Measurements from ENCODE around the gene SHB. TPM values are rescaled to one million over a fixed set of nuclear protein-coding genes. Genes with fewer than 3 reads are reported as not detected.
A peak's percentile ranks its signal among the peaks of the same experiment; 100 is the strongest.

SHB gene
- total RNA-seq, 1 experiment from 2014 or later: 20.7 TPM

DNA sequence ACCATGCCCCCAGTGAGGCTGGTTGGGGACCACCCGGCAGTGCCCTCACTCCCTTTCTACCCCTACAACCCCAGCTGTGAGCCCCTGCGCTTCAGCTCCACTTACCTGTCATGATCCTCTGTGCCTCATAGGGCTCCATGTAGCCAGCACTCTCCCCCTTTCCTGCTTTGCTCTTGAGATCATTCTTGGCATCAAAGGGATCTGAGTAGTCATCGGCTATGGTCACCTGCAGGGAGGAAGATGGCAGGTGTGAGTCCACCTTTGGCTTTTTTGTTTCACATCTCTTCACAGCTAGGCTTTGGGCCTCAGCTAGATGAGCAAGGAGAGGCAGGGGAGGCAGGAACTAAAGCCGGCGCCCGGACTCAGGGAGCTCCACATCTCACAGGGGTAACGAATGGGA lies 53.1 kb downstream of the SHB start:
- POLR2A ChIA-PET (ENCODE audit: low non-redundant PET): no interaction called here

DNA sequence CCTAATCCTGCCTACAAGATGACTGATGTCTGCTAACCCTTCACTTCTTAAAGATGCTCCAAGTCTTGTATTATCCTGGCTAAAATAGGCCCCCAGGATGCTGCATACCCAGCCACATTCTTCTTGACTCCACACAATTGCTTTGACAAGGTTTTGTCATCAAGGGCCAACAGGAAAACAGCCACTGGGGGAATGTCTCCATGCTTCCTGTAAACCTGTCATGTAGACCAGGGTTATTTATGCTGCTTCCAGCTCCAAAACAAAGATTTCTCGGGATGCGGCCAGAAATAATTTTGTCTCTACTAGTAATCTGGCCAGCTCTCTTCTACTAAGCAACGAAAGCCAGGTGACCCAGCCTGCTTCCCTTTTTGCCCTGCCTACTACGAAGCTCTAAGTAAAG lies 53.8 kb downstream of the SHB start:
- Histone ChIP-seq H3K4me3 (ENCODE audit: low read depth, low read length, poor library complexity, severe bottlenecking) (no peak overlapping the region), H3K4me1 (ENCODE audit: insufficient read depth, low read length, poor library complexity, severe bottlenecking) (peaks cover 40% of the 10 kb centered on the region), H3K27me3 (replicated peaks; ENCODE audit: insufficient read depth, low read depth, low read length, poor library complexity) (no peaks in the 10 kb centered on the region), H3K36me3 (ENCODE audit: insufficient read depth, low read length, poor library complexity, severe bottlenecking) (no peaks in the 10 kb centered on the region), H3K9me3 (ENCODE audit: low read depth, low read length, poor library complexity, severe bottlenecking) (no peaks in the 10 kb centered on the region), H3K27ac (ENCODE audit: low read depth, low read length, poor library complexity, severe bottlenecking) (no peak overlapping the region)
- ChIA-PET CTCF (no interaction called here), POLR2A (ENCODE audit: low non-redundant PET) (no interaction called here)
- intact Hi-C loops (cut with micrococcal nuclease; ENCODE audit: unreplicated experiment): no loop called here
- DNase-seq (ENCODE audit: low spot score): no peak
- TF ChIP-seq EZH2 (IDR thresholded peaks at IDR 0.05; ENCODE audit: borderline replicate concordance, low read depth, low read length, poor library complexity, severe bottlenecking) (no peak), CTCF (conservative IDR thresholded peaks at IDR 0.05; ENCODE audit: low read depth, low read length) (no peak)
- no TSS peak for BruUV-seq (replicated peaks)

More for the DNA sequence above, 53.1 kb downstream of the SHB start:
- no peaks in the 10 kb centered on the region for H3K27me3 ChIP-seq (replicated peaks; ENCODE audit: insufficient read depth, low read depth, low read length, poor library complexity)
- H3K27ac ChIP-seq (ENCODE audit: low read depth, low read length, poor library complexity, severe bottlenecking): peak overlapping the region; percentile 70
- no peak overlapping the region for H3K4me3 ChIP-seq (ENCODE audit: low read depth, low read length, poor library complexity, severe bottlenecking)
- no peaks in the 10 kb centered on the region for H3K9me3 ChIP-seq (ENCODE audit: low read depth, low read length, poor library complexity, severe bottlenecking)
- TF ChIP-seq EZH2 (IDR thresholded peaks at IDR 0.05; ENCODE audit: borderline replicate concordance, low read depth, low read length, poor library complexity, severe bottlenecking) (no peak), CTCF (conservative IDR thresholded peaks at IDR 0.05; ENCODE audit: low read depth, low read length) (no peak)
- no peak for DNase-seq (ENCODE audit: low spot score)
- intact Hi-C loops (cut with micrococcal nuclease; ENCODE audit: unreplicated experiment): no loop called here
- no TSS peak for BruUV-seq (replicated peaks)
- H3K4me1 ChIP-seq (ENCODE audit: insufficient read depth, low read length, poor library complexity, severe bottlenecking): peaks cover 43% of the 10 kb centered on the region
- no peaks in the 10 kb centered on the region for H3K36me3 ChIP-seq (ENCODE audit: insufficient read depth, low read length, poor library complexity, severe bottlenecking)
- CTCF ChIA-PET: no interaction called here

GRCh38 chr9:38012767-38013450 lies 56.1 kb downstream of the SHB start:
- Histone ChIP-seq H3K27ac (ENCODE audit: low read depth, low read length, poor library complexity, severe bottlenecking) (no peak overlapping the region), H3K9me3 (ENCODE audit: low read depth, low read length, poor library complexity, severe bottlenecking) (no peaks in the 10 kb centered on the region), H3K4me3 (ENCODE audit: low read depth, low read length, poor library complexity, severe bottlenecking) (no peak overlapping the region), H3K27me3 (replicated peaks; ENCODE audit: insufficient read depth, low read depth, low read length, poor library complexity) (no peaks in the 10 kb centered on the region), H3K4me1 (ENCODE audit: insufficient read depth, low read length, poor library complexity, severe bottlenecking) (peaks cover 33% of the 10 kb centered on the region), H3K36me3 (ENCODE audit: insufficient read depth, low read length, poor library complexity, severe bottlenecking) (no peaks in the 10 kb centered on the region)
- ChIA-PET CTCF (no interaction called here), POLR2A (ENCODE audit: low non-redundant PET) (no interaction called here)
- BruUV-seq (replicated peaks): no TSS peak
- intact Hi-C loops (cut with micrococcal nuclease; ENCODE audit: unreplicated experiment): no loop called here
- TF ChIP-seq CTCF (conservative IDR thresholded peaks at IDR 0.05; ENCODE audit: low read depth, low read length) (no peak), EZH2 (IDR thresholded peaks at IDR 0.05; ENCODE audit: borderline replicate concordance, low read depth, low read length, poor library complexity, severe bottlenecking) (no peak)
- no peak for DNase-seq (ENCODE audit: low spot score)

Data from A673 (cell line).